HepG2 (cell line): ENCODE results near the gene ZBTB7B. TPM values are rescaled to one million over a fixed set of nuclear protein-coding genes. Genes with fewer than 3 reads are reported as not detected.
A peak's percentile ranks its signal among the peaks of the same experiment; 100 is the strongest.

Experiments used
- ATRX ChIP-seq: sonication (generic); formaldehyde crosslinking; IDR thresholded peaks from 2 replicates; pipeline ENCODE4 v1.4.0; 2020; ENCODE audit warnings: missing genetic modification reagents, borderline replicate concordance
- BORCS8-MEF2B ChIP-seq: sonication (generic); formaldehyde crosslinking; IDR thresholded peaks from 2 replicates; pipeline ENCODE4 v1.8.0; 2022; ENCODE audit warnings: mild to moderate bottlenecking, missing genetic modification reagents
- CBX5 ChIP-seq: sonication (generic); formaldehyde crosslinking; IDR thresholded peaks from 2 replicates; pipeline ENCODE4 v1.4.0; 2020; ENCODE audit warnings: missing genetic modification reagents, borderline replicate concordance
- HDAC6 ChIP-seq: fragments of 200-600 bp; sonication (generic); IDR thresholded peaks from 2 replicates; pipeline ENCODE4 v1.7.0; 2017; ENCODE audit warnings: mild to moderate bottlenecking, antibody characterized with exemption, low read length, low read depth
- JDP2 ChIP-seq: sonication (generic); formaldehyde crosslinking; IDR thresholded peaks from 2 replicates; pipeline ENCODE4 v1.8.1; 2022; ENCODE audit warnings: missing genetic modification reagents, borderline replicate concordance
- KLF11 ChIP-seq: IDR thresholded peaks from 2 replicates; pipeline ENCODE4 v1.6.1; 2016; ENCODE audit warnings: missing compliant biosample characterization
- KLF12 ChIP-seq: sonication (generic); formaldehyde crosslinking; IDR thresholded peaks from 2 replicates; pipeline ENCODE4 v1.4.0; 2020; ENCODE audit warnings: missing genetic modification reagents, borderline replicate concordance
- MXI1 ChIP-seq: IDR thresholded peaks from 3 replicates; pipeline ENCODE4 v1.6.1; 2012; ENCODE audit warnings: low read depth, low read length, inconsistent platforms, borderline replicate concordance
- NFE2L1 ChIP-seq: sonication (generic); formaldehyde crosslinking; IDR thresholded peaks from 2 replicates; pipeline ENCODE4 v1.4.0; 2020; ENCODE audit warnings: missing genetic modification reagents, mild to moderate bottlenecking, borderline replicate concordance
- SRSF4 ChIP-seq: fragments of 200-400 bp; formaldehyde crosslinking; IDR thresholded peaks from one replicate; pipeline ENCODE4 v1.6.1; 2018; ENCODE audit warnings: mild to moderate bottlenecking, low read depth, low read length, moderate library complexity; ENCODE audit not compliant: poor library complexity, severe bottlenecking
- ZKSCAN1 ChIP-seq: fragments of 150-350 bp; IDR thresholded peaks from 2 replicates; pipeline ENCODE4 v1.6.1; 2014; ENCODE audit warnings: low read length
- ZNF205 ChIP-seq: IDR thresholded peaks from 2 replicates; pipeline ENCODE4 v1.6.1; 2018; ENCODE audit warnings: missing biosample characterization, missing genetic modification reagents
- ZNF326 ChIP-seq: sonication (generic); formaldehyde crosslinking; IDR thresholded peaks from 2 replicates; pipeline ENCODE4 v1.4.0; 2020; ENCODE audit warnings: missing genetic modification reagents, borderline replicate concordance
- ZNF382 ChIP-seq: sonication (generic); formaldehyde crosslinking; IDR thresholded peaks from 2 replicates; pipeline ENCODE4 v1.5.0; 2020; ENCODE audit warnings: missing genetic modification reagents, mild to moderate bottlenecking, borderline replicate concordance
- ZNF496 ChIP-seq: sonication (generic); formaldehyde crosslinking; IDR thresholded peaks from 2 replicates; pipeline ENCODE4 v1.8.1; 2023; ENCODE audit warnings: mild to moderate bottlenecking, moderate library complexity, missing genetic modification reagents; ENCODE audit not compliant: insufficient replicate concordance
- ZNF678 ChIP-seq: sonication (generic); formaldehyde crosslinking; IDR thresholded peaks from 2 replicates; pipeline ENCODE4 v1.4.0; 2020; ENCODE audit warnings: mild to moderate bottlenecking, missing genetic modification reagents
- polyA plus RNA-seq, 8 experiments: library from polyadenylated mRNA; depleted of rRNA in 3 of 8; stranded (reverse) in 7 of 8; unstranded in 1 of 8; fragments of >200 nt; fragmentation: Illumina TruSeq in 4 of 8; extraction: Trizol in 4 of 8; gene quantifications; 2 replicates each; pipeline versions ENCODE4 v1.2.1 to v1.2.3, GENCODE V29; 2011 to 2016; ENCODE audit warnings: low read depth in 4 of 8, missing spikeins in 1 of 8, mixed read lengths in 1 of 8; ENCODE audit not compliant: insufficient read depth in 1 of 8
- total RNA-seq, 5 experiments: library from RNA; depleted of rRNA; stranded (reverse); fragments of >200 nt; fragmentation: Illumina TruSeq; extraction: Trizol; gene quantifications; 2 replicates each; pipeline ENCODE4 v1.2.3, GENCODE V29; 2016; ENCODE audit warnings: low read depth in 1 of 5
- TF ChIP-seq, protein P1 (sequence below): sonication (generic); formaldehyde crosslinking; conservative IDR thresholded peaks from 2 replicates; pipeline ENCODE4 v1.8.1; 2023; ENCODE audit warnings: missing genetic modification reagents
- TF ChIP-seq, protein P2 (sequence below): IDR thresholded peaks from 2 replicates; pipeline ENCODE4 v1.6.1; 2016; ENCODE audit warnings: mild to moderate bottlenecking
- TF ChIP-seq, protein P3 (sequence below): sonication (generic); formaldehyde crosslinking; IDR thresholded peaks from 2 replicates; pipeline ENCODE4 v1.5.0; 2020; ENCODE audit warnings: missing genetic modification reagents
- TF ChIP-seq, protein P4 (sequence below): IDR thresholded peaks from 2 replicates; pipeline ENCODE4 v1.6.1; 2016
- TF ChIP-seq, protein P5 (sequence below): fragments of 450-650 bp; IDR thresholded peaks from 2 replicates; pipeline ENCODE4 v1.6.1; 2017

ZBTB7B gene
- total and polyA plus RNA-seq, 2 of the 13 experiments (the other 11 are each of a cell fraction or from before 2014, with no cell fraction given), result 15.5 to 17.5 TPM

DNA sequence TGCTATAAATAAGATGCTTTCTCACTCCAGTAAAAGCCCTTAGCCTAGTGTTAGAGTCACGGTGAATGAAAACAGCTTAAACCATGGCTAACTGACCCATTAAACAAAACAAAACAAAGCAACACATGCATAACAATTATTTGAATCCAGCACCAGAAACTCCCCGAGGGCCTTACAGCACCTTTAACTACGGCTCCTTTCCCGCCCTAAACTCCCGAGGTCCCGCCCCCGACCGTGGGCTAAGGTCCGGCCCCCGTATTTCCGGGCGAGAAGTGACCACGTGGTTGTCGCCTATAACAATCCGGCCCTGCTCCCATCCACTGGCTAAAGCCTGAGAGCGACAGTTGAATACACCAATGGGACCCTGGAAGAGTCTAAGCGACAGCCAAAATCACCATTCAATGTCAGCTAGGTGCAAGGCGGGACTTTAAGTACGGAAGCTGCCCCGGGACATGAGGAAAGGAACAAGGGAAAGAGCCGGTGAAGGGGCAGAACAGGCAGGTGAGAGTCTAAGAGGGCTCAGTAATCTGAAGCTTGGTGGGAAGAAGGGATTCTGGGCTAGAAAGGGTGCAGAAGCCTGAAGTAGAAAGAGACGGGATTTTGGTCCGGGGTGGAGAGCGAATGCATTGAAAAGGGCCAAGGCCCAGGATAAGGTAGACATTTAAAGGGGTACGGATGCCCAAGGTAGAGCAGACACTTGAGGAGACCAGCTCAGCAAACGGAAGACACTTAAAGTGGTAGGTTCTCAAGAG, 19.5 kb upstream of the ZBTB7B start, which contains the start of gene FLAD1 (continued):
- TF ChIP-seq HDAC6 (no peak), ZNF678 (CRISPR knock-in tag) (no peak), MXI1 (peak; percentile 94; the same call in 2 of the 3 replicates), KLF12 (CRISPR knock-in tag) (no peak), ZNF205 (CRISPR knock-in tag) (peak; percentile 38; the same call in 1 of the 2 replicates), CBX5 (no peak), ATRX (CRISPR knock-in tag) (no peak), KLF11 (peak; percentile 69; the same call in 1 of the 2 replicates), ZNF496 (no peak), SRSF4 (no peak), JDP2 (CRISPR knock-in tag) (no peak), ZNF382 (CRISPR knock-in tag) (no peak), ZNF326 (CRISPR knock-in tag) (no peak), BORCS8-MEF2B (CRISPR knock-in tag) (peak; percentile 86), ZKSCAN1 (no peak), NFE2L1 (no peak)
- TF ChIP-seq, protein P1, sequence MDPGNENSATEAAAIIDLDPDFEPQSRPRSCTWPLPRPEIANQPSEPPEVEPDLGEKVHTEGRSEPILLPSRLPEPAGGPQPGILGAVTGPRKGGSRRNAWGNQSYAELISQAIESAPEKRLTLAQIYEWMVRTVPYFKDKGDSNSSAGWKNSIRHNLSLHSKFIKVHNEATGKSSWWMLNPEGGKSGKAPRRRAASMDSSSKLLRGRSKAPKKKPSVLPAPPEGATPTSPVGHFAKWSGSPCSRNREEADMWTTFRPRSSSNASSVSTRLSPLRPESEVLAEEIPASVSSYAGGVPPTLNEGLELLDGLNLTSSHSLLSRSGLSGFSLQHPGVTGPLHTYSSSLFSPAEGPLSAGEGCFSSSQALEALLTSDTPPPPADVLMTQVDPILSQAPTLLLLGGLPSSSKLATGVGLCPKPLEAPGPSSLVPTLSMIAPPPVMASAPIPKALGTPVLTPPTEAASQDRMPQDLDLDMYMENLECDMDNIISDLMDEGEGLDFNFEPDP (CRISPR knock-in tag), result no peak
- TF ChIP-seq, protein P2, sequence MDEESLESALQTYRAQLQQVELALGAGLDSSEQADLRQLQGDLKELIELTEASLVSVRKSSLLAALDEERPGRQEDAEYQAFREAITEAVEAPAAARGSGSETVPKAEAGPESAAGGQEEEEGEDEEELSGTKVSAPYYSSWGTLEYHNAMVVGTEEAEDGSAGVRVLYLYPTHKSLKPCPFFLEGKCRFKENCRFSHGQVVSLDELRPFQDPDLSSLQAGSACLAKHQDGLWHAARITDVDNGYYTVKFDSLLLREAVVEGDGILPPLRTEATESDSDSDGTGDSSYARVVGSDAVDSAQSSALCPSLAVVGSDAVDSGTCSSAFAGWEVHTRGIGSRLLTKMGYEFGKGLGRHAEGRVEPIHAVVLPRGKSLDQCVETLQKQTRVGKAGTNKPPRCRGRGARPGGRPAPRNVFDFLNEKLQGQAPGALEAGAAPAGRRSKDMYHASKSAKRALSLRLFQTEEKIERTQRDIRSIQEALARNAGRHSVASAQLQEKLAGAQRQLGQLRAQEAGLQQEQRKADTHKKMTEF (CRISPR knock-in tag), result peak; percentile 76; the same call in 1 of the 2 replicates
- TF ChIP-seq, protein P3, sequence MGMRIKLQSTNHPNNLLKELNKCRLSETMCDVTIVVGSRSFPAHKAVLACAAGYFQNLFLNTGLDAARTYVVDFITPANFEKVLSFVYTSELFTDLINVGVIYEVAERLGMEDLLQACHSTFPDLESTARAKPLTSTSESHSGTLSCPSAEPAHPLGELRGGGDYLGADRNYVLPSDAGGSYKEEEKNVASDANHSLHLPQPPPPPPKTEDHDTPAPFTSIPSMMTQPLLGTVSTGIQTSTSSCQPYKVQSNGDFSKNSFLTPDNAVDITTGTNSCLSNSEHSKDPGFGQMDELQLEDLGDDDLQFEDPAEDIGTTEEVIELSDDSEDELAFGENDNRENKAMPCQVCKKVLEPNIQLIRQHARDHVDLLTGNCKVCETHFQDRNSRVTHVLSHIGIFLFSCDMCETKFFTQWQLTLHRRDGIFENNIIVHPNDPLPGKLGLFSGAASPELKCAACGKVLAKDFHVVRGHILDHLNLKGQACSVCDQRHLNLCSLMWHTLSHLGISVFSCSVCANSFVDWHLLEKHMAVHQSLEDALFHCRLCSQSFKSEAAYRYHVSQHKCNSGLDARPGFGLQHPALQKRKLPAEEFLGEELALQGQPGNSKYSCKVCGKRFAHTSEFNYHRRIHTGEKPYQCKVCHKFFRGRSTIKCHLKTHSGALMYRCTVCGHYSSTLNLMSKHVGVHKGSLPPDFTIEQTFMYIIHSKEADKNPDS (CRISPR knock-in tag), result no peak
- TF ChIP-seq, protein P4, sequence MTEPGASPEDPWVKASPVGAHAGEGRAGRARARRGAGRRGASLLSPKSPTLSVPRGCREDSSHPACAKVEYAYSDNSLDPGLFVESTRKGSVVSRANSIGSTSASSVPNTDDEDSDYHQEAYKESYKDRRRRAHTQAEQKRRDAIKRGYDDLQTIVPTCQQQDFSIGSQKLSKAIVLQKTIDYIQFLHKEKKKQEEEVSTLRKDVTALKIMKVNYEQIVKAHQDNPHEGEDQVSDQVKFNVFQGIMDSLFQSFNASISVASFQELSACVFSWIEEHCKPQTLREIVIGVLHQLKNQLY, result peak; percentile 73; the same call in 1 of the 2 replicates
- TF ChIP-seq, protein P5, sequence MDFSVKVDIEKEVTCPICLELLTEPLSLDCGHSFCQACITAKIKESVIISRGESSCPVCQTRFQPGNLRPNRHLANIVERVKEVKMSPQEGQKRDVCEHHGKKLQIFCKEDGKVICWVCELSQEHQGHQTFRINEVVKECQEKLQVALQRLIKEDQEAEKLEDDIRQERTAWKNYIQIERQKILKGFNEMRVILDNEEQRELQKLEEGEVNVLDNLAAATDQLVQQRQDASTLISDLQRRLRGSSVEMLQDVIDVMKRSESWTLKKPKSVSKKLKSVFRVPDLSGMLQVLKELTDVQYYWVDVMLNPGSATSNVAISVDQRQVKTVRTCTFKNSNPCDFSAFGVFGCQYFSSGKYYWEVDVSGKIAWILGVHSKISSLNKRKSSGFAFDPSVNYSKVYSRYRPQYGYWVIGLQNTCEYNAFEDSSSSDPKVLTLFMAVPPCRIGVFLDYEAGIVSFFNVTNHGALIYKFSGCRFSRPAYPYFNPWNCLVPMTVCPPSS, result no peak
